Mesendoderm (in vitro differentiated cells): ENCODE data around the gene HERC3.

ENCODE experiments used
- DNase-seq: peaks from one replicate; pipeline ENCODE4 v3.0.0; 2013
- H2AK5ac ChIP-seq: 2 replicates; pipeline ENCODE4 v1.6.1; 2013; ENCODE audit warnings: low read length, inconsistent platforms
- H2BK120ac ChIP-seq: 2 replicates; pipeline ENCODE4 v1.6.1; 2013; ENCODE audit warnings: low read depth, mild to moderate bottlenecking, low read length, moderate library complexity, mixed read lengths
- H2BK15ac ChIP-seq: replicated peaks from 2 replicates; pipeline ENCODE4 v1.6.1; 2013; ENCODE audit warnings: low read depth, mild to moderate bottlenecking, moderate library complexity
- H2BK5ac ChIP-seq: 2 replicates; pipeline ENCODE4 v1.6.1; 2013; ENCODE audit warnings: low read length, inconsistent platforms
- H3K18ac ChIP-seq: 2 replicates; pipeline ENCODE4 v1.6.1; 2013; ENCODE audit warnings: mild to moderate bottlenecking, low read length, mixed read lengths
- H3K23ac ChIP-seq: one replicate; pipeline ENCODE4 v1.6.1; 2013; ENCODE audit warnings: low read length
- H3K27ac ChIP-seq: 2 replicates; pipeline ENCODE4 v1.5.1; 2013; ENCODE audit warnings: low read depth, mild to moderate bottlenecking, inconsistent platforms, low read length, moderate library complexity
- H3K27me3 ChIP-seq: 2 replicates; pipeline ENCODE4 v1.6.1; 2013; ENCODE audit warnings: low read length, control low read depth, mild to moderate bottlenecking, inconsistent platforms; ENCODE audit not compliant: insufficient read depth, poor library complexity
- H3K36me3 ChIP-seq: 2 replicates; pipeline ENCODE4 v1.6.1; 2013; ENCODE audit warnings: low read length, inconsistent platforms; ENCODE audit not compliant: control insufficient read depth, insufficient read depth
- H3K4ac ChIP-seq: one replicate; pipeline ENCODE4 v1.6.1; 2013; ENCODE audit warnings: low read depth, mild to moderate bottlenecking, low read length, moderate library complexity
- H3K4me1 ChIP-seq: 2 replicates; pipeline ENCODE4 v1.6.1; 2013; ENCODE audit warnings: low read depth, low read length, inconsistent platforms; ENCODE audit not compliant: control insufficient read depth
- H3K4me2 ChIP-seq: 2 replicates; pipeline ENCODE4 v1.6.1; 2013; ENCODE audit warnings: low read length
- H3K4me3 ChIP-seq: 2 replicates; pipeline ENCODE4 v1.5.1; 2013; ENCODE audit warnings: mild to moderate bottlenecking, low read length
- H3K56ac ChIP-seq: one replicate; pipeline ENCODE4 v1.6.1; 2013; ENCODE audit warnings: low read length
- H3K79me1 ChIP-seq: 2 replicates; pipeline ENCODE4 v1.6.1; 2013; ENCODE audit warnings: low read length, inconsistent platforms
- H3K79me2 ChIP-seq: 2 replicates; pipeline ENCODE4 v1.6.1; 2013; ENCODE audit warnings: mild to moderate bottlenecking, low read length; ENCODE audit not compliant: control insufficient read depth, insufficient read depth
- H3K9ac ChIP-seq: 2 replicates; pipeline ENCODE4 v1.6.1; 2013; ENCODE audit warnings: low read length, inconsistent platforms
- H4K5ac ChIP-seq: one replicate; pipeline ENCODE4 v1.6.1; 2013; ENCODE audit warnings: low read length
- H4K8ac ChIP-seq: one replicate; pipeline ENCODE4 v1.6.1; 2013; ENCODE audit warnings: low read depth, mild to moderate bottlenecking, control low read depth, low read length, moderate library complexity
- WGBS: extraction: QIAGEN DNeasy Blood & Tissue Kit; methylation state at CpG from one replicate; pipeline ENCODE4 v1.1.7; 2013; ENCODE audit warnings: low lambda C conversion rate, missing lambda C conversion rate; ENCODE audit not compliant: insufficient coverage; ENCODE audit errors: extremely low coverage; 5-methylcytosine and 5-hydroxymethylcytosine counted together

Gene HERC3

DNA sequence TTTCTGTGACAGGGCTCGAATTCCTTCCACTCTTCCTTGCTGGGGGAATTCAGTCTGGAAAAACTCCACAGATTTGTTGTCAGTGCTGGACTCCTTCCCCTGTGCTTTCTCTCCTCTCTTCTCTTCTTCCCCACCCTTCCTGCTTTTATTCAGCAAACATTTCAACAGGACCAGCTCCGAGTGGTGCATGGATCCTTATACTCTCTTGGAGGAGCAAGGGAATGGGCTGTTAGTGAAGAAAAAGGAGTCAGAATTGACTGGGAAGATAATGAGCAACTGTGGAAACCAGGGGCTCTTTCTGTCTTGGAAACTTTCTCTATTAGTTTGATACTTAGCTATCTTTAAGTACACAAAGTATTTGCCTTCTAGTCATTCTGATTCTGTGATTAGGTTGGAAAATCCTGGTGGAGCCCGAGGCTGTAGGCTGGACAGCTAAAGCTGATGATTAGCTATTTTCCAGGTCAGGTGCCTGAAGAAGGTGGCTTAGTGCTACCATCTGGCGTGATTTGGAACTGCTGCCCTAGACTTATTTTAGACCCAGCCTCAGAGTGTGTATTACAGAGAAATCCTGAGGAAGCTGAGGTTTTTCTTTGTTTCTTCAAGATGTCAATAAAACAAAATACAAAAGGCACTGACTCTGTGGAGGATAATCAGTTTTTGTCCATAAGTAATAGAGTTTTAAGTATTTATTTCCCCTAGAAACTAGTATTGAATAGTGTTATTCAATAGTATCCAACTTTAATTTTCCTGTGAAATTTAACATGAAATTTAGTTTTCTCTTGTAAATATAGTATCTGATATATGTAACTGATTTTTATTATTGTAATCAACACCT lies 67.0 kb downstream of the HERC3 start:
- Histone ChIP-seq H2AK5ac (no peak overlapping the region), H3K4me1 (no peaks in the 10 kb centered on the region), H2BK5ac (no peak overlapping the region), H3K27me3 (no peaks in the 10 kb centered on the region), H3K79me2 (no peaks in the 10 kb centered on the region), H3K23ac (no peak overlapping the region), H2BK15ac (no peak overlapping the region), H2BK120ac (no peak overlapping the region), H3K4ac (no peak overlapping the region), H3K9ac (no peak overlapping the region), H3K27ac (no peak overlapping the region), H3K79me1 (no peaks in the 10 kb centered on the region), H3K4me2 (no peak overlapping the region), H3K18ac (no peak overlapping the region), H4K5ac (no peak overlapping the region), H3K56ac (no peak overlapping the region), H3K36me3 (no peaks in the 10 kb centered on the region), H4K8ac (peak overlapping the region; percentile 2), H3K4me3 (no peak overlapping the region)
- peak; percentile 78 for DNase-seq
- WGBS = no CpG with 5 or more reads among the region's 4 CpGs

DNA sequence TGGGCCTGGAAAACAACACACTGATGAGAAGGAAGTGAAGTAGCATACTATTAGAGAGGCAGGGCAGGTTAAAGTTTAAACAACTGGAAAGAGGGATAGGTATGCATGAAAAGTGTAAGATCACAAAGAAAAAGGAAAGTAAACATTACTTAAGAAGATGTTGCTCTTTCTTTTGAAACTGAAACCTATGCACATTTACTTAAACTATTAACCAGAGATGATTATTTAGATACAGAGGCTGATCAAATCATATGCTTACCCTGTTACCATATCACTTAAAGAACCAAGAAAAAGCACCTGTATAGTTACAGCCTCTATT lies 67.6 kb downstream of the HERC3 start:
- H3K27ac ChIP-seq = no peak overlapping the region
- no peaks in the 10 kb centered on the region for H3K79me1 ChIP-seq
- no peaks in the 10 kb centered on the region for H3K27me3 ChIP-seq
- no peak overlapping the region for H2BK5ac ChIP-seq
- no peak overlapping the region for H3K18ac ChIP-seq
- no peak for DNase-seq
- no peak overlapping the region for H2AK5ac ChIP-seq
- H3K4me1 ChIP-seq = no peaks in the 10 kb centered on the region
- no peak overlapping the region for H3K4ac ChIP-seq
- H3K23ac ChIP-seq = no peak overlapping the region
- no peak overlapping the region for H2BK120ac ChIP-seq
- H3K4me2 ChIP-seq = no peak overlapping the region
- H3K36me3 ChIP-seq = no peaks in the 10 kb centered on the region
- H3K79me2 ChIP-seq = no peaks in the 10 kb centered on the region
- H2BK15ac ChIP-seq = no peak overlapping the region
- H3K4me3 ChIP-seq = no peak overlapping the region
- H3K56ac ChIP-seq = no peak overlapping the region
- no peak overlapping the region for H4K5ac ChIP-seq
- no peak overlapping the region for H3K9ac ChIP-seq
- H4K8ac ChIP-seq = no peak overlapping the region

DNA sequence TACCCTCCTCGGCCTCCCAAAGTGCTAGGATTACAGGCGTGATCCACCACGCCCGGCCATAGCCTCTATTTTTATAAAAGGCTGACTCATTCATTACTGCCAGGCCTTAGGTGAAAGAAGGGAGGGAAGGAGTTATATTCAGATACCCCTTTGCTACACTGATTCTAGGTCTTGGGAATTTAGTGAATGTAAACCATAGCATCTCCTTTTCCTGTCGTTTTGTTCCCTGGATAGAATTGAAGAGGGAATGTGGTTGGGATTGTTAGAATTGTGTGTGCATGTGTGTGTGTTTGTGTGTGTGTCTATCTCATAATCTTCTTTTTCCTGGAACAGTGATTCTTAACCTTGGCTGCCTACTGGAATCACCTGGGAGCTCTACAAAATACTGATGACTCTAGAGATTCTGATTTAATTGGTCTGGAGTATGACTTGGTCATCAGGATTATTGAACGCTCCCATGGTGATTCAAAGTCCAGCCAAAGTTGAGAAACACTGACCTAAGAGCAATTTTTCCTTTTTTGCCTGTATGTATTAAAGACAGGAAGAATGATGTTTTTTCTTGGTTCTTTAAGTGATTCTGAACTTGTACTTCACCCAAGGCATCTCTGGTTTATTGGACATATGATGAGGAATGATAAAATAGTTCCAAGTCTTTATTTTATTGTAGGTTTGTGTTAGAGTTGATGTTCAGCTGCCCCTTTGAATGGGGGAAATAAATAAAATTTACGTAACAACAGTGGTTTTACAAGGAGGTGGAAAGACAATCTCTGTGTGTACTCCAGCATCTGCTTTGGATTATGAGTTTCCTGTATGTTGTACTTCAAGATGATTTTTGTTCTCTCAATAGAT lies 68.4 kb downstream of the HERC3 start:
- H3K27me3 ChIP-seq = no peaks in the 10 kb centered on the region
- no peak overlapping the region for H3K56ac ChIP-seq
- no peaks in the 10 kb centered on the region for H3K4me1 ChIP-seq
- H3K23ac ChIP-seq = no peak overlapping the region
- no peaks in the 10 kb centered on the region for H3K79me1 ChIP-seq
- H4K8ac ChIP-seq = no peak overlapping the region
- no peak overlapping the region for H2AK5ac ChIP-seq
- H2BK15ac ChIP-seq = no peak overlapping the region
- H3K4ac ChIP-seq = no peak overlapping the region
- no peak overlapping the region for H3K4me2 ChIP-seq
- WGBS = no CpG with 5 or more reads among the region's 7 CpGs
- no peak overlapping the region for H3K27ac ChIP-seq
- H3K36me3 ChIP-seq = no peaks in the 10 kb centered on the region
- H3K79me2 ChIP-seq = no peaks in the 10 kb centered on the region
- no peak overlapping the region for H3K4me3 ChIP-seq
- H3K9ac ChIP-seq = no peak overlapping the region
- no peak overlapping the region for H3K18ac ChIP-seq
- no peak overlapping the region for H4K5ac ChIP-seq
- no peak for DNase-seq
- no peak overlapping the region for H2BK120ac ChIP-seq
- H2BK5ac ChIP-seq = no peak overlapping the region

DNA sequence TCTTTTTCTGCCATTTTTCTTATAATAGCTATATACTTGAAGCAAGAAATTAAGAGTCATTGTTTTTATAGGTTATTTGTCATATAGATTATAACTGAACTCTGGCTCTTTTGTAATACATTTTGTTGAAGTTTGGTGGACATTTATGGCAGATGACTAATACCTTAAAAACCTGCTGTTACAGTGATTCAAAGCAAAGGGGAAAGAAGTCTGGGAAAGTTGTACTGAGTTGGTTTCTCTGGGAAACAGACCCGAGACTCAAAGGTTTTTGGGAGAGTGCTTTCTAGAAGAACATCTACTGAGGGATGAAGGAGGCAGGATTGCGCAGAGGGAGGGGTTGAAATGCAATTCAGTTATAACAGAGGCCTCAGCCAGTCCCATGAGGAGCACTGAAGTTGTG lies 69.5 kb downstream of the HERC3 start:
- Histone ChIP-seq H3K4me3 (no peak overlapping the region), H2BK15ac (no peak overlapping the region), H3K56ac (no peak overlapping the region), H3K79me2 (no peaks in the 10 kb centered on the region), H3K4me2 (no peak overlapping the region), H3K79me1 (no peaks in the 10 kb centered on the region), H3K36me3 (no peaks in the 10 kb centered on the region), H3K9ac (no peak overlapping the region), H3K4ac (no peak overlapping the region), H4K5ac (no peak overlapping the region), H4K8ac (no peak overlapping the region), H2BK5ac (no peak overlapping the region), H2BK120ac (no peak overlapping the region), H3K27me3 (no peaks in the 10 kb centered on the region), H3K27ac (no peak overlapping the region), H3K4me1 (no peaks in the 10 kb centered on the region), H3K23ac (no peak overlapping the region), H3K18ac (no peak overlapping the region), H2AK5ac (no peak overlapping the region)
- DNase-seq = no peak
- no CpG with 5 or more reads among the region's 2 CpGs for WGBS

DNA sequence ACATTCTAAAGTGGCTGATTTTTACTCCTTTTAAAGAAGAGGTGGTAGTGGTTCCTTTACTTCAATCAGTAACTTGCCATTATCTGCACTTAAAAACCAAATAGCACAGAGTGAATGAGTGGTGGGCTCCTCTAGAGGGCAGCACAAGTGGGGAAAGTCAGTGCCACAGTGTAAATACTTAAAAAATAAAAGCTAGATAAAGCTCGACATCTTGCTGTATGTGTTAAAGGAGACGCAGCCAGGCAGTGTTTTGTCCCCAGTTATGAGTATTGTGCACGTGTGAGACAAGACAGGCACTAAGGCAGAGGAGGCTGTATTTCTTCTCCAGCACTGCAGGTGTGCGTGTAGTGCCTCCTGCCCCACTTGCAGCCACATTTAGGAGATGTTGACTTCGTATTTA lies 80.7 kb downstream of the HERC3 start:
- WGBS = no CpG with 5 or more reads among the region's 5 CpGs
- Histone ChIP-seq H2BK15ac (no peak overlapping the region), H3K4ac (no peak overlapping the region), H2BK120ac (no peak overlapping the region), H4K5ac (no peak overlapping the region), H3K79me1 (no peaks in the 10 kb centered on the region), H3K56ac (no peak overlapping the region), H3K4me2 (no peak overlapping the region), H3K27me3 (no peaks in the 10 kb centered on the region), H3K4me3 (no peak overlapping the region), H2BK5ac (no peak overlapping the region), H3K23ac (no peak overlapping the region), H3K9ac (no peak overlapping the region), H3K4me1 (no peaks in the 10 kb centered on the region), H3K18ac (no peak overlapping the region), H4K8ac (no peak overlapping the region), H2AK5ac (no peak overlapping the region), H3K79me2 (no peaks in the 10 kb centered on the region), H3K27ac (no peak overlapping the region), H3K36me3 (no peaks in the 10 kb centered on the region)
- peak; percentile 60 for DNase-seq
